SK-N-MC (cell line): ENCODE results near the gene SHLD1.

Experiments
- EZH2 ChIP-seq: fragments of 200-600 bp; sonication (generic); IDR thresholded peaks from one replicate; pipeline ENCODE4 v1.6.1; 2017; ENCODE audit warnings: antibody characterized with exemption
- FOXP2 ChIP-seq: optimal IDR thresholded peaks from 2 replicates; pipeline ENCODE3; 2011; ENCODE audit warnings: mild to moderate bottlenecking, moderate library complexity; ENCODE audit not compliant: insufficient read depth; ENCODE audit errors: extremely low read length, control extremely low read depth
- POLR2AphosphoS5 ChIP-seq: IDR thresholded peaks from 2 replicates; pipeline ENCODE4 v1.6.1; 2012; ENCODE audit warnings: mild to moderate bottlenecking, low read depth, low read length, borderline replicate concordance

GRCh38 chr20:5835321-5835821, 85.2 kb downstream of the SHLD1 start:
- TF ChIP-seq FOXP2, result no peak
- TF ChIP-seq POLR2AphosphoS5, result no peak
- TF ChIP-seq EZH2, result no peak
